NCI-H2107 (cell line): ENCODE data around the gene BRAT1.
"Not testable (repeated sequence)": the region's sequence is repeated elsewhere in the genome, so short reads cannot be mapped to it uniquely, and the experiment has no call there.

Experiments used
- DNase-seq: peaks from one replicate; lab custom pipeline; 2025; lab: John Stamatoyannopoulos, UW

BRAT1 gene

GRCh38 chr7:2535872-2536627 is 19.3 kb downstream of the BRAT1 start:
- DNase-seq, result not testable (repeated sequence)

GRCh38 chr7:2534214-2534613 is 21.1 kb downstream of the BRAT1 start:
- DNase-seq, result not testable (repeated sequence)

- DNase-seq, result not testable (repeated sequence)
These were observed 21.8 kb downstream of the BRAT1 start for GRCh38 chr7:2533566-2533965.

GRCh38 chr7:2532816-2533215 is 22.5 kb downstream of the BRAT1 start:
- not testable (repeated sequence) for DNase-seq

- DNase-seq, result not testable (repeated sequence)
These were observed 23.0 kb downstream of the BRAT1 start for GRCh38 chr7:2532199-2532772.

- not testable (repeated sequence) for DNase-seq
These were observed 23.6 kb downstream of the BRAT1 start for GRCh38 chr7:2531796-2532110.

- not testable (repeated sequence) for DNase-seq
These were observed 24.1 kb downstream of the BRAT1 start for GRCh38 chr7:2530994-2531795.

GRCh38 chr7:2530071-2530987 is 25.0 kb downstream of the BRAT1 start:
- no peak for DNase-seq

- DNase-seq, result no peak
These were observed 25.9 kb downstream of the BRAT1 start for GRCh38 chr7:2529161-2530070.

- DNase-seq, result no peak
These were observed 26.7 kb downstream of the BRAT1 start for GRCh38 chr7:2528481-2529095.

GRCh38 chr7:2527505-2528467 is 27.5 kb downstream of the BRAT1 start:
- no peak for DNase-seq

- DNase-seq, result no peak
These were observed 28.4 kb downstream of the BRAT1 start for GRCh38 chr7:2526659-2527504.

- peak; percentile 78 for DNase-seq
These were observed 29.4 kb downstream of the BRAT1 start for GRCh38 chr7:2525658-2526630.

GRCh38 chr7:2524808-2525657 is 30.3 kb downstream of the BRAT1 start:
- DNase-seq, result no peak

- peak; percentile 88 for DNase-seq
These were observed 31.1 kb downstream of the BRAT1 start for GRCh38 chr7:2523941-2524807.
